CD4-positive, alpha-beta memory T cell (primary cell): Measurements from ENCODE around the gene PPP2R2B. TPM values are rescaled to one million over a fixed set of nuclear protein-coding genes. Genes with fewer than 3 reads are reported as not detected.
"Not testable (repeated sequence)": the region's sequence is repeated elsewhere in the genome, so short reads cannot be mapped to it uniquely, and the experiment has no call there.

Source experiments
- CTCF ChIA-PET: fragments of 350-600 bp; sonication (Branson Sonifier 250); formaldehyde crosslinking; loops from one replicate; lab custom pipeline; 2021; ENCODE audit warnings: inconsistent platforms; ENCODE audit not compliant: partially characterized antibody; lab: Charles Lee
- POLR2A ChIA-PET: fragments of 350-600 bp; sonication (Branson Sonifier 250); formaldehyde crosslinking; loops from one replicate; lab custom pipeline; 2021; ENCODE audit not compliant: partially characterized antibody; lab: Charles Lee
- DNase-seq, 5 donors: peaks; one replicate each; pipeline versions ENCODE4 v3.0.0 to v3.0.0-alpha.2; 2020 to 2022; ENCODE audit warnings: mixed read lengths in 1 of 5
- H3K27ac ChIP-seq: one replicate; pipeline ENCODE4 v1.7.0; 2013; ENCODE audit warnings: low read depth, low read length
- H3K27me3 ChIP-seq: 2 replicates; pipeline ENCODE4 v1.7.0; 2013; ENCODE audit warnings: mild to moderate bottlenecking, low read length, moderate library complexity; ENCODE audit not compliant: insufficient read depth
- H3K36me3 ChIP-seq: 2 replicates; pipeline ENCODE4 v1.7.0; 2013; ENCODE audit warnings: mild to moderate bottlenecking, low read length, moderate library complexity; ENCODE audit not compliant: insufficient read depth
- H3K4me1 ChIP-seq: 2 replicates; pipeline ENCODE4 v1.7.0; 2013; ENCODE audit warnings: mild to moderate bottlenecking, low read length, moderate library complexity; ENCODE audit not compliant: insufficient read depth
- H3K4me3 ChIP-seq, 2 donors: one replicate each; pipeline ENCODE4 v1.7.0; 2013; ENCODE audit warnings: low read length in 2 of 2, mild to moderate bottlenecking in 1 of 2
- H3K9me3 ChIP-seq, 2 donors: one replicate each; pipeline ENCODE4 v1.7.0; 2013; ENCODE audit warnings: low read length in 2 of 2, control low read depth in 1 of 2; ENCODE audit not compliant: control insufficient read depth in 1 of 2
- H3K27ac Mint-ChIP-seq, 7 donors: one replicate each; pipeline ENCODE4 v1.8.0; 2020 to 2021; ENCODE audit warnings: mixed read lengths in 7 of 7, mild to moderate bottlenecking in 6 of 7, inconsistent platforms in 3 of 7, moderate library complexity in 3 of 7
- H3K27me3 Mint-ChIP-seq, 2 donors: one replicate each; pipeline ENCODE4 v1.8.0; 2020 to 2021; ENCODE audit warnings: mixed read lengths in 2 of 2
- H3K36me3 Mint-ChIP-seq, 2 donors: one replicate each; pipeline ENCODE4 v1.8.0; 2020 to 2021; ENCODE audit warnings: mixed read lengths in 2 of 2, inconsistent platforms in 1 of 2, mild to moderate bottlenecking in 1 of 2
- H3K4me1 Mint-ChIP-seq, 4 donors: one replicate each; pipeline ENCODE4 v1.8.0; 2020 to 2021; ENCODE audit warnings: mixed read lengths in 4 of 4, mild to moderate bottlenecking in 1 of 4
- H3K4me3 Mint-ChIP-seq, 8 donors: one replicate each; pipeline ENCODE4 v1.8.0; 2020 to 2021; ENCODE audit warnings: mixed read lengths in 8 of 8, mild to moderate bottlenecking in 7 of 8, moderate library complexity in 6 of 8, inconsistent platforms in 3 of 8
- H3K9me3 Mint-ChIP-seq, 8 donors: one replicate each; pipeline ENCODE4 v1.8.0; 2020 to 2021; ENCODE audit warnings: mixed read lengths in 8 of 8, mild to moderate bottlenecking in 5 of 8, inconsistent platforms in 3 of 8, moderate library complexity in 1 of 8
- intact Hi-C: fragments of 100-400 bp; cut with micrococcal nuclease; formaldehyde crosslinking; loops from one replicate; pipeline ENCODE4 v1.15.1; 2023
- polyA plus RNA-seq, 2 donors: library from polyadenylated mRNA; unstranded; fragments of 300-500 nt; fragmentation: Illumina TruSeq; gene quantifications; one replicate each; pipeline ENCODE4 v1.2.3, GENCODE V29; 2021
- total RNA-seq, 2 experiments: library from RNA; stranded (reverse); gene quantifications; one replicate each; pipeline ENCODE4 v1.2.3, GENCODE V29; 2021

Gene PPP2R2B
- total and polyA plus RNA-seq, 4 experiments from 2014 or later = 3.1 to 13.0 (median 6.7) TPM

DNA sequence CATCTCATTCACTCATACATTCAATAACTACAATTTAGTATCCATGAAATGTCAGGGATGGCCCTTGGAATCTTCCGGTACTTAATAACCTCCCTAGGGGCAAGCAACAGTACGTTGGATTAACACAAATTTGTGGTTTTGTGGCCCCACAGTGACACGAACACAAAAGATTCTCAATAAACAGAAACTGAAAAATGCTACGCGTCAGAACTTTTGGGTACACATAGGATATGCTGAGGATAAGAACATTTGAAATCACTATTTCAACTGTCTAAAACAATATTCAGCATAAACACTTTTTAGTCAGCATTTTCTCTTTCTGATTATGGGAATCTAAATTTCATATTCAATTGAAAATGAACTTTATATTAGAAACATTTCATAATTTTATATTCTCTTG, 255.5 kb downstream of the PPP2R2B start:
- Mint-ChIP-seq H3K27ac (no peak overlapping the region), H3K27me3 (no peaks in the 10 kb centered on the region), H3K4me3 (no peak overlapping the region), H3K4me1 (no peaks in the 10 kb centered on the region), H3K9me3 (peaks cover 0 to 2% (median 0%) of the 10 kb centered on the region in 8 donors), H3K36me3 (peaks cover 2 to 16% of the 10 kb centered on the region in 2 donors)
- no peak overlapping the region for H3K27ac ChIP-seq
- DNase-seq = no peak
- CTCF ChIA-PET = interaction anchor here (1.5 kb wide), 1 partner anchor 343 kb away, joined by 3 read pairs; no protein-coding TSS in a partner anchor
- H3K9me3 ChIP-seq = no peaks in the 10 kb centered on the region
- H3K27me3 ChIP-seq = no peaks in the 10 kb centered on the region
- intact Hi-C loops = no loop called here
- H3K4me1 ChIP-seq = no peaks in the 10 kb centered on the region
- H3K4me3 ChIP-seq = no peak overlapping the region
- no peaks in the 10 kb centered on the region for H3K36me3 ChIP-seq
- POLR2A ChIA-PET = no interaction called here

DNA sequence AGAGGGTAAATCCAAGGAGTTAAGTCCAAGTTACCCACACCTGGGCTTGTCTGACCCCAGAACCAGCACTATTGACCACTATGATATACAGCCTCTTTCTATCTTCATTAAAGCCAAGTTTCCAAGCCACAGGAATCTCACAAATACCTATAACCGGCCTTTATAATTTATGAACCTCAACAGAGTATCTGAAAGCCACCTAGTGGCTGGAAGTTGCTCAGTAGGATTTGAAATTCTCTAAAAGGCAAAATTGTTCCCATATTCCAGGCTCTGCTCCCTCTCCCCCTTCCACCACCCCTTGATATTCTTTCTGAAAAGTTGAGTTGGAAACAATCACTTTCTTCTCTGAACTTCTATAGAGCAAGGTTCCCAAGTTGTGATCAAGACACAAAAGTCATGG, 256.2 kb downstream of the PPP2R2B start:
- Mint-ChIP-seq H3K36me3 (peaks cover 0 to 20% of the 10 kb centered on the region in 2 donors), H3K9me3 (peaks cover 0 to 5% (median 0%) of the 10 kb centered on the region in 8 donors), H3K4me1 (no peaks in the 10 kb centered on the region), H3K27ac (no peak overlapping the region), H3K4me3 (no peak overlapping the region), H3K27me3 (no peaks in the 10 kb centered on the region)
- Histone ChIP-seq H3K4me3 (no peak overlapping the region), H3K4me1 (no peaks in the 10 kb centered on the region), H3K27me3 (no peaks in the 10 kb centered on the region), H3K36me3 (no peaks in the 10 kb centered on the region), H3K9me3 (no peaks in the 10 kb centered on the region), H3K27ac (no peak overlapping the region)
- POLR2A ChIA-PET = no interaction called here
- intact Hi-C loops = no loop called here
- CTCF ChIA-PET = interaction anchor here (1.5 kb wide), 1 partner anchor 343 kb away, joined by 3 read pairs; no protein-coding TSS in a partner anchor
- no peak for DNase-seq

GRCh38 chr5:146620669-146621051, 257.9 kb downstream of the PPP2R2B start:
- Mint-ChIP-seq H3K27me3 (no peaks in the 10 kb centered on the region), H3K4me1 (no peaks in the 10 kb centered on the region), H3K4me3 (no peak overlapping the region), H3K27ac (no peak overlapping the region), H3K9me3 (peaks cover 0 to 18% (median 12%) of the 10 kb centered on the region in 8 donors), H3K36me3 (peaks cover 4 to 22% of the 10 kb centered on the region in 2 donors)
- Histone ChIP-seq H3K36me3 (no peaks in the 10 kb centered on the region), H3K4me1 (no peaks in the 10 kb centered on the region), H3K9me3 (no peaks in the 10 kb centered on the region), H3K27me3 (no peaks in the 10 kb centered on the region), H3K4me3 (no peak overlapping the region), H3K27ac (no peak overlapping the region)
- intact Hi-C loops = no loop called here
- ChIA-PET POLR2A (no interaction called here), CTCF (no interaction called here)
- DNase-seq = no peak

DNA sequence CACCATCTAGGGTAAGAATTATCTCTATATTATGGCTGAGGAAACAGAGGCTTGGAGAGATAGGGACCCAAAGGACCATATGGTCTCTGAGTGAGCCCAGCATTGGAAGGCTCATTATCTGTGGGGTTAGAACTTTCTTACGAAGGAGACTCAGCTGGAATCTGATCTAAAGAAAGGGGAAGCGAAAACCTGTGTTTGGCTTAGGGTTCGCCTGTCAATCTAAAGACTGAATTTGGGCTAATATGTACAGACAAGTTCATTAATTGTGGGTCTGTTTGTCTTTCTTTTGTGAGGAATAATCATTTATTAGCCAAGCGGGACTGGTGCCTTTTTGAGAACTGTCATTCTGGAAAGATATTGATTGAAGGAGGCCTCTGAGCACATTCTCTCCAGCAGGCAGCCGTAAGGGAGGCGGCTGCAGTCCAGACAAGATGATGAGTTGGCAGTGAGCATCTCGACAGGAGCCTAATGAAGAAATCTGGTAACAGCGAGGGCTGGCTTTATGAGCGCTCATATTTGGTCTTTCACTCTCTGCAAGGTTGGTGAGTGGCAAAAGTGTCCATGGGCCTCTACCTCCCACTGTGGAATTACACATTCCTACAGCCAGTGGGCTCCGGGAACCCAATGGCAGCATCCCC, 258.4 kb downstream of the PPP2R2B start:
- no peaks in the 10 kb centered on the region for H3K4me1 ChIP-seq
- no peaks in the 10 kb centered on the region for H3K9me3 ChIP-seq
- H3K36me3 ChIP-seq = no peaks in the 10 kb centered on the region
- Mint-ChIP-seq H3K9me3 (peaks cover 0 to 21% (median 14%) of the 10 kb centered on the region in 8 donors), H3K27me3 (no peaks in the 10 kb centered on the region), H3K36me3 (peaks cover 4 to 24% of the 10 kb centered on the region in 2 donors), H3K4me3 (no peak overlapping the region), H3K27ac (no peak overlapping the region), H3K4me1 (no peaks in the 10 kb centered on the region)
- no peak for DNase-seq
- no peaks in the 10 kb centered on the region for H3K27me3 ChIP-seq
- ChIA-PET CTCF (no interaction called here), POLR2A (no interaction called here)
- no peak overlapping the region for H3K27ac ChIP-seq
- no peak overlapping the region for H3K4me3 ChIP-seq
- intact Hi-C loops = no loop called here

- no peaks in the 10 kb centered on the region for H3K9me3 ChIP-seq
- no peak overlapping the region for H3K27ac Mint-ChIP-seq
- H3K4me3 Mint-ChIP-seq = no peak overlapping the region
- H3K27ac ChIP-seq = no peak overlapping the region
- H3K27me3 ChIP-seq = no peaks in the 10 kb centered on the region
- intact Hi-C loops = no loop called here
- H3K27me3 Mint-ChIP-seq = no peaks in the 10 kb centered on the region
- H3K36me3 ChIP-seq = no peaks in the 10 kb centered on the region
- peaks cover 4 to 24% of the 10 kb centered on the region in 2 donors for H3K36me3 Mint-ChIP-seq
- DNase-seq = no peak
- POLR2A ChIA-PET = no interaction called here
- peaks cover 0 to 21% (median 14%) of the 10 kb centered on the region in 8 donors for H3K9me3 Mint-ChIP-seq
- H3K4me1 ChIP-seq = no peaks in the 10 kb centered on the region
- no peaks in the 10 kb centered on the region for H3K4me1 Mint-ChIP-seq
- CTCF ChIA-PET = no interaction called here
- H3K4me3 ChIP-seq = no peak overlapping the region
Measured at GRCh38 chr5:146618434-146618833, 260.1 kb downstream of the PPP2R2B start.

DNA sequence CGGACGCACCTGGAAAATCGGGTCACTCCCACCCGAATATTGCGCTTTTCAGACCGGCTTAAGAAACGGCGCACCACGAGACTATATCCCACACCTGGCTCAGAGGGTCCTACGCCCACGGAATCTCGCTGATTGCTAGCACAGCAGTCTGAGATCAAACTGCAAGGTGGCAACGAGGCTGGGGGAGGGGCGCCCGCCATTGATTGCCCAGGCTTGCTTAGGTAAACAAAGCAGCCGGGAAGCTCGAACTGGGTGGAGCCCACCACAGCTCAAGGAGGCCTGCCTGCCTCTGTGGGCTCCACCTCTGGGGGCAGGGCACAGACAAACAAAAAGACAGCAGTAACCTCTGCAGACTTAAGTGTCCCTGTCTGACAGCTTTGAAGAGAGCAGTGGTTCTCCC, 268.8 kb downstream of the PPP2R2B start:
- H3K4me1 Mint-ChIP-seq, H3K27ac ChIP-seq, H3K4me3 ChIP-seq, DNase-seq, CTCF ChIA-PET, H3K36me3 ChIP-seq, H3K27me3 Mint-ChIP-seq, H3K4me1 ChIP-seq, H3K4me3 Mint-ChIP-seq, intact Hi-C loops, H3K27ac Mint-ChIP-seq, H3K9me3 ChIP-seq, H3K27me3 ChIP-seq, POLR2A ChIA-PET: not testable (repeated sequence)
- Mint-ChIP-seq H3K36me3 (peaks cover 0 to 24% of the 10 kb centered on the region in 2 donors), H3K9me3 (peaks cover 0 to 14% (median 2%) of the 10 kb centered on the region in 8 donors)

DNA sequence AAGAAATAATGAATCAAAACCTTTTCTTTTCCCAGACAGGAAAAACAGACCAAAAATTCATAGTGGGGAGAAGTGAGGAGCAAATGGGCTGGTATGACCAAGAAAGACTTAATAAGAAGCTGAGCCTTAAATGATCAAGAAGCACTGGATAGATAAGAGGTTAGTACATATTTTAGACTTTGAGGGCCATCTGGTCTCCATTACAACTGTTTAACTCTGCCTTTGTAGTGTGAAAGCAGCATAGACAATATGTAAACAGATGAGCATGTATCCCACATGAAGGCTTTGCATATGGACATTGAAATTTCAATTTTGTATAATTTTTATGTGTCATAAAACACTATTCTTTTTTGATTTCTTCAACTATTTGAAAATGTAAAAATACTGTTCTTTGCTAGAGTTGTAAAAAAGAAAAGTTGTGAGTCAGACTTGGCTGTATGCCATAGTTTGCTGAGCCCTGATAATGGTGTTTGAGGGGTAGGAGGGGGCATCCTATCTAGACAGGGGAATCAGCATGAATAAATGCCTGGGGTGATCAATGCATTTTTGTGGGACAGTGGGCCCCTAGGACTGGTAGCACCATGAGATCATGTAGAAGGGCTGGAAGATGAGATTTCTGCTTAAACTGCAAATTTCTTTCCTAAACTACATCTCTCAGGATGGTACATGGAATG, 270.8 kb downstream of the PPP2R2B start:
- H3K27me3 Mint-ChIP-seq = peaks cover 0 to 2% of the 10 kb centered on the region in 2 donors
- H3K9me3 ChIP-seq = no peaks in the 10 kb centered on the region
- no peak overlapping the region for H3K4me3 ChIP-seq
- H3K36me3 ChIP-seq = no peaks in the 10 kb centered on the region
- H3K4me1 Mint-ChIP-seq = no peaks in the 10 kb centered on the region
- no peaks in the 10 kb centered on the region for H3K4me1 ChIP-seq
- no peak overlapping the region for H3K27ac ChIP-seq
- no peaks in the 10 kb centered on the region for H3K27me3 ChIP-seq
- CTCF ChIA-PET = no interaction called here
- H3K36me3 Mint-ChIP-seq = peaks cover 0 to 27% of the 10 kb centered on the region in 2 donors
- H3K4me3 Mint-ChIP-seq = no peak overlapping the region
- POLR2A ChIA-PET = no interaction called here
- H3K9me3 Mint-ChIP-seq = peaks cover 0 to 14% (median 2%) of the 10 kb centered on the region in 8 donors
- intact Hi-C loops = no loop called here
- DNase-seq = no peak
- H3K27ac Mint-ChIP-seq = no peak overlapping the region
